ENCODE data around the gene RFPL3. TPM values are rescaled to one million over a fixed set of nuclear protein-coding genes. Genes with fewer than 3 reads are reported as not detected.

The RFPL3 gene
- total RNA-seq, 1 donor from 2014 or later, result not detected

DNA sequence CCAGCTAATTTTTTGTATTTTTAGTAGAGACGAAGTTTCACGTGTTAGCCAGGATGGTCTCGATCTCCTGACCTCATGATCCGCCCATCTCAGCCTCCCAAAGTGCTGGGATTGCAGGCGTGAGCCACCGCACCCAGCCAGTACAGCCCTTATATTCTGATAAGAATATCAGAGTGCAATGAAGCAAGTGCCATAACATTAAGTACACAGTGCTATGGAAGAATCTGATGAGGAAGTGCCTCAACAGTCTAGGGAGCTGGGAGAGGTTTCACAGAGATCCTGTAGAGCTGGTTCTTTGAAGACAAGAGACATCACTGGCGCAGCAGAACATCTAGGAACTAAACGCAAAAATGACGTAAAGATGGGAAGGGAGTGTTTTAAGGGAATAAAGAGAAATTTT, 52.3 kb downstream of the RFPL3 start:
- Mint-ChIP-seq H3K4me3 (ENCODE audit: unreplicated experiment) (peak overlapping the region; percentile 98), H3K27ac (ENCODE audit: unreplicated experiment) (no peak overlapping the region)
- peak overlapping the region; percentile 96 for H3K4me2 ChIP-seq (ENCODE audit: low read length)

DNA sequence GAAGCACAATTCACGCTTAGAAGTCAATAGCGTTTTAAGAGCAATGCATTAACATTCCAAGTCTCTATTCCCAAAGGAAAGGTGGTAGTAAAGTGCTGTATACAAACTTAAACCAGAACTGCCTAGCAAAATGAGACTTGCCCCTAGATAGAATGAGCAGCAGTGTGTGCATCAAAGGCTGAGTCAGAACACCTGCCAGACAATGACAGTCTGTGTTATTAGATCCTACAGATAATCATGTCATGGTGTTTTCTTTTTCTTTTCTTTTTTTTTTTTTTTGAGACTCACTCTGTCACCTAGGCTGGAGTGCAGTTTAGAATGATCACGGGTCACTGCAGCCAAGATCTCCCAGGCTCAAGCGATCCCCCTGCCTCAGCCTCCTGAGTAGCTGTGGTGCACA, 52.8 kb downstream of the RFPL3 start:
- Histone ChIP-seq H3K9ac (ENCODE audit: low read length) (peak overlapping the region; percentile 96), H2AFZ (ENCODE audit: low read depth, low read length) (no peak overlapping the region), H3K9me3 (ENCODE audit: insufficient read depth, low read depth, low read length) (no peaks in the 10 kb centered on the region), H3K4me1 (ENCODE audit: insufficient read depth, low read length) (peaks cover 11% of the 10 kb centered on the region), H3K4me3 (ENCODE audit: insufficient read depth, low read depth, low read length) (peak overlapping the region; percentile 89), H3K4me2 (ENCODE audit: low read length) (peak overlapping the region; percentile 96), H3K79me2 (ENCODE audit: insufficient read depth, low read length) (peaks cover 51% of the 10 kb centered on the region), H3K36me3 (ENCODE audit: insufficient read depth, low read length) (peaks cover 29% of the 10 kb centered on the region), H3K27ac (ENCODE audit: low read depth, low read length) (no peak overlapping the region), H3K27me3 (ENCODE audit: insufficient read depth, low read length) (no peaks in the 10 kb centered on the region), H4K20me1 (ENCODE audit: insufficient read depth, low read length) (peaks cover 44% of the 10 kb centered on the region)
- DNase-seq (ENCODE audit: low read depth) (no peak), FAIRE-seq (no peak)
- peak overlapping the region; percentile 98 for H3K4me3 Mint-ChIP-seq (ENCODE audit: unreplicated experiment)
- H3K36me3 Mint-ChIP-seq (ENCODE audit: low read depth, unreplicated experiment), result peaks cover 8% of the 10 kb centered on the region
- no peaks in the 10 kb centered on the region for H3K9me3 Mint-ChIP-seq (ENCODE audit: unreplicated experiment)
- TF ChIP-seq, protein P1, sequence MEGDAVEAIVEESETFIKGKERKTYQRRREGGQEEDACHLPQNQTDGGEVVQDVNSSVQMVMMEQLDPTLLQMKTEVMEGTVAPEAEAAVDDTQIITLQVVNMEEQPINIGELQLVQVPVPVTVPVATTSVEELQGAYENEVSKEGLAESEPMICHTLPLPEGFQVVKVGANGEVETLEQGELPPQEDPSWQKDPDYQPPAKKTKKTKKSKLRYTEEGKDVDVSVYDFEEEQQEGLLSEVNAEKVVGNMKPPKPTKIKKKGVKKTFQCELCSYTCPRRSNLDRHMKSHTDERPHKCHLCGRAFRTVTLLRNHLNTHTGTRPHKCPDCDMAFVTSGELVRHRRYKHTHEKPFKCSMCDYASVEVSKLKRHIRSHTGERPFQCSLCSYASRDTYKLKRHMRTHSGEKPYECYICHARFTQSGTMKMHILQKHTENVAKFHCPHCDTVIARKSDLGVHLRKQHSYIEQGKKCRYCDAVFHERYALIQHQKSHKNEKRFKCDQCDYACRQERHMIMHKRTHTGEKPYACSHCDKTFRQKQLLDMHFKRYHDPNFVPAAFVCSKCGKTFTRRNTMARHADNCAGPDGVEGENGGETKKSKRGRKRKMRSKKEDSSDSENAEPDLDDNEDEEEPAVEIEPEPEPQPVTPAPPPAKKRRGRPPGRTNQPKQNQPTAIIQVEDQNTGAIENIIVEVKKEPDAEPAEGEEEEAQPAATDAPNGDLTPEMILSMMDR (IDR thresholded peaks at IDR 0.05; ENCODE audit: insufficient read depth, low read depth, low read length), result no peak
- TF ChIP-seq EZH2 (IDR thresholded peaks at IDR 0.05; ENCODE audit: insufficient read depth, low read length), result no peak
- peaks cover 11% of the 10 kb centered on the region for H3K4me1 Mint-ChIP-seq (ENCODE audit: low read depth, unreplicated experiment)
- no peaks in the 10 kb centered on the region for H3K27me3 Mint-ChIP-seq (ENCODE audit: low read depth, unreplicated experiment)
- H3K27ac Mint-ChIP-seq (ENCODE audit: unreplicated experiment), result peak overlapping the region; percentile 64

More for the DNA sequence above, 52.3 kb downstream of the RFPL3 start:
- H3K27me3 ChIP-seq (ENCODE audit: insufficient read depth, low read length), result no peaks in the 10 kb centered on the region
- H3K27me3 Mint-ChIP-seq (ENCODE audit: low read depth, unreplicated experiment), result no peaks in the 10 kb centered on the region
- no peaks in the 10 kb centered on the region for H3K9me3 ChIP-seq (ENCODE audit: insufficient read depth, low read depth, low read length)
- TF ChIP-seq, protein P1 (IDR thresholded peaks at IDR 0.05; ENCODE audit: insufficient read depth, low read depth, low read length), result no peak
- TF ChIP-seq EZH2 (IDR thresholded peaks at IDR 0.05; ENCODE audit: insufficient read depth, low read length), result no peak
- H3K27ac ChIP-seq (ENCODE audit: low read depth, low read length), result no peak overlapping the region
- no peak overlapping the region for H2AFZ ChIP-seq (ENCODE audit: low read depth, low read length)
- H3K9ac ChIP-seq (ENCODE audit: low read length), result no peak overlapping the region
- H3K4me3 ChIP-seq (ENCODE audit: insufficient read depth, low read depth, low read length), result no peak overlapping the region
- H3K79me2 ChIP-seq (ENCODE audit: insufficient read depth, low read length), result peaks cover 51% of the 10 kb centered on the region
- H3K4me1 ChIP-seq (ENCODE audit: insufficient read depth, low read length), result peaks cover 11% of the 10 kb centered on the region
- FAIRE-seq (no peak), DNase-seq (ENCODE audit: low read depth) (no peak)
- no peaks in the 10 kb centered on the region for H3K9me3 Mint-ChIP-seq (ENCODE audit: unreplicated experiment)
- H3K4me1 Mint-ChIP-seq (ENCODE audit: low read depth, unreplicated experiment), result peaks cover 11% of the 10 kb centered on the region
- H4K20me1 ChIP-seq (ENCODE audit: insufficient read depth, low read length), result peaks cover 44% of the 10 kb centered on the region
- H3K36me3 ChIP-seq (ENCODE audit: insufficient read depth, low read length), result peaks cover 34% of the 10 kb centered on the region
- H3K36me3 Mint-ChIP-seq (ENCODE audit: low read depth, unreplicated experiment), result peaks cover 8% of the 10 kb centered on the region

Other genes with a start within 250 kb of the RFPL3 start
- not detected in 2 replicates for gene C22orf42, start 198.6 kb upstream of the RFPL3 start, total RNA-seq
- 0.25 TPM in 1 of 2 replicates, not detected in the other for gene RFPL2, start 152.8 kb upstream of the RFPL3 start, total RNA-seq
- 0.14 TPM in 1 of 2 replicates, not detected in the other for gene SLC5A4, start 102.5 kb upstream of the RFPL3 start, total RNA-seq
- 78.1 and 93.1 TPM in 2 replicates for gene RTCB, start 54.4 kb downstream of the RFPL3 start, total RNA-seq
- gene BPIFC, start 106.6 kb downstream of the RFPL3 start, total RNA-seq, result not detected in 2 replicates
- 85.2 and 85.9 TPM in 2 replicates for gene FBXO7, start 116.9 kb downstream of the RFPL3 start, total RNA-seq